Mesendoderm (in vitro differentiated cells): ENCODE results near the gene GPHN.

Experiments used
- DNase-seq: peaks from one replicate; pipeline ENCODE4 v3.0.0; 2013
- H2AK5ac ChIP-seq: 2 replicates; pipeline ENCODE4 v1.6.1; 2013; ENCODE audit warnings: low read length, inconsistent platforms
- H2BK120ac ChIP-seq: 2 replicates; pipeline ENCODE4 v1.6.1; 2013; ENCODE audit warnings: low read depth, mild to moderate bottlenecking, low read length, moderate library complexity, mixed read lengths
- H2BK15ac ChIP-seq: replicated peaks from 2 replicates; pipeline ENCODE4 v1.6.1; 2013; ENCODE audit warnings: low read depth, mild to moderate bottlenecking, moderate library complexity
- H2BK5ac ChIP-seq: 2 replicates; pipeline ENCODE4 v1.6.1; 2013; ENCODE audit warnings: low read length, inconsistent platforms
- H3K18ac ChIP-seq: 2 replicates; pipeline ENCODE4 v1.6.1; 2013; ENCODE audit warnings: mild to moderate bottlenecking, low read length, mixed read lengths
- H3K23ac ChIP-seq: one replicate; pipeline ENCODE4 v1.6.1; 2013; ENCODE audit warnings: low read length
- H3K27ac ChIP-seq: 2 replicates; pipeline ENCODE4 v1.5.1; 2013; ENCODE audit warnings: low read depth, mild to moderate bottlenecking, inconsistent platforms, low read length, moderate library complexity
- H3K27me3 ChIP-seq: 2 replicates; pipeline ENCODE4 v1.6.1; 2013; ENCODE audit warnings: low read length, control low read depth, mild to moderate bottlenecking, inconsistent platforms; ENCODE audit not compliant: insufficient read depth, poor library complexity
- H3K36me3 ChIP-seq: 2 replicates; pipeline ENCODE4 v1.6.1; 2013; ENCODE audit warnings: low read length, inconsistent platforms; ENCODE audit not compliant: control insufficient read depth, insufficient read depth
- H3K4ac ChIP-seq: one replicate; pipeline ENCODE4 v1.6.1; 2013; ENCODE audit warnings: low read depth, mild to moderate bottlenecking, low read length, moderate library complexity
- H3K4me1 ChIP-seq: 2 replicates; pipeline ENCODE4 v1.6.1; 2013; ENCODE audit warnings: low read depth, low read length, inconsistent platforms; ENCODE audit not compliant: control insufficient read depth
- H3K4me2 ChIP-seq: 2 replicates; pipeline ENCODE4 v1.6.1; 2013; ENCODE audit warnings: low read length
- H3K4me3 ChIP-seq: 2 replicates; pipeline ENCODE4 v1.5.1; 2013; ENCODE audit warnings: mild to moderate bottlenecking, low read length
- H3K56ac ChIP-seq: one replicate; pipeline ENCODE4 v1.6.1; 2013; ENCODE audit warnings: low read length
- H3K79me1 ChIP-seq: 2 replicates; pipeline ENCODE4 v1.6.1; 2013; ENCODE audit warnings: low read length, inconsistent platforms
- H3K79me2 ChIP-seq: 2 replicates; pipeline ENCODE4 v1.6.1; 2013; ENCODE audit warnings: mild to moderate bottlenecking, low read length; ENCODE audit not compliant: control insufficient read depth, insufficient read depth
- H3K9ac ChIP-seq: 2 replicates; pipeline ENCODE4 v1.6.1; 2013; ENCODE audit warnings: low read length, inconsistent platforms
- H4K5ac ChIP-seq: one replicate; pipeline ENCODE4 v1.6.1; 2013; ENCODE audit warnings: low read length
- H4K8ac ChIP-seq: one replicate; pipeline ENCODE4 v1.6.1; 2013; ENCODE audit warnings: low read depth, mild to moderate bottlenecking, control low read depth, low read length, moderate library complexity
- WGBS: extraction: QIAGEN DNeasy Blood & Tissue Kit; methylation state at CpG from one replicate; pipeline ENCODE4 v1.1.7; 2013; ENCODE audit warnings: low lambda C conversion rate, missing lambda C conversion rate; ENCODE audit not compliant: insufficient coverage; ENCODE audit errors: extremely low coverage; 5-methylcytosine and 5-hydroxymethylcytosine counted together

GPHN gene

GRCh38 chr14:66636240-66636639 lies 128.3 kb downstream of the GPHN start:
- H3K18ac ChIP-seq = no peak overlapping the region

GRCh38 chr14:66638689-66639088 lies 130.7 kb downstream of the GPHN start:
- H3K27me3 ChIP-seq = no peaks in the 10 kb centered on the region
- no peak overlapping the region for H3K4ac ChIP-seq
- no peak overlapping the region for H3K4me3 ChIP-seq
- H2BK5ac ChIP-seq = no peak overlapping the region
- no peak overlapping the region for H3K23ac ChIP-seq
- H3K4me1 ChIP-seq = peaks cover 2% of the 10 kb centered on the region
- H3K79me1 ChIP-seq = peaks cover 4% of the 10 kb centered on the region
- H3K27ac ChIP-seq = no peak overlapping the region
- no peak for DNase-seq
- H3K4me2 ChIP-seq = no peak overlapping the region
- no peak overlapping the region for H3K18ac ChIP-seq
- no peak overlapping the region for H3K9ac ChIP-seq
- no peak overlapping the region for H2AK5ac ChIP-seq
- no peak overlapping the region for H4K8ac ChIP-seq
- no peak overlapping the region for H3K56ac ChIP-seq
- no peak overlapping the region for H2BK15ac ChIP-seq
- peaks cover 2% of the 10 kb centered on the region for H3K79me2 ChIP-seq
- no peak overlapping the region for H4K5ac ChIP-seq
- WGBS = no CpG with 5 or more reads among the region's 2 CpGs
- no peak overlapping the region for H2BK120ac ChIP-seq
- H3K36me3 ChIP-seq = no peaks in the 10 kb centered on the region

More at GRCh38 chr14:66636240-66636639, 128.3 kb downstream of the GPHN start:
- Histone ChIP-seq H3K27ac (no peak overlapping the region), H3K36me3 (no peaks in the 10 kb centered on the region), H2AK5ac (no peak overlapping the region), H2BK5ac (no peak overlapping the region), H3K4ac (no peak overlapping the region), H2BK15ac (no peak overlapping the region), H4K8ac (no peak overlapping the region), H3K56ac (no peak overlapping the region), H3K79me1 (peaks cover 4% of the 10 kb centered on the region), H3K27me3 (no peaks in the 10 kb centered on the region), H3K4me1 (peaks cover 2% of the 10 kb centered on the region), H3K9ac (no peak overlapping the region), H3K23ac (no peak overlapping the region), H2BK120ac (no peak overlapping the region), H3K4me2 (no peak overlapping the region), H3K79me2 (peaks cover 2% of the 10 kb centered on the region), H3K4me3 (no peak overlapping the region), H4K5ac (no peak overlapping the region)
- DNase-seq = no peak

DNA sequence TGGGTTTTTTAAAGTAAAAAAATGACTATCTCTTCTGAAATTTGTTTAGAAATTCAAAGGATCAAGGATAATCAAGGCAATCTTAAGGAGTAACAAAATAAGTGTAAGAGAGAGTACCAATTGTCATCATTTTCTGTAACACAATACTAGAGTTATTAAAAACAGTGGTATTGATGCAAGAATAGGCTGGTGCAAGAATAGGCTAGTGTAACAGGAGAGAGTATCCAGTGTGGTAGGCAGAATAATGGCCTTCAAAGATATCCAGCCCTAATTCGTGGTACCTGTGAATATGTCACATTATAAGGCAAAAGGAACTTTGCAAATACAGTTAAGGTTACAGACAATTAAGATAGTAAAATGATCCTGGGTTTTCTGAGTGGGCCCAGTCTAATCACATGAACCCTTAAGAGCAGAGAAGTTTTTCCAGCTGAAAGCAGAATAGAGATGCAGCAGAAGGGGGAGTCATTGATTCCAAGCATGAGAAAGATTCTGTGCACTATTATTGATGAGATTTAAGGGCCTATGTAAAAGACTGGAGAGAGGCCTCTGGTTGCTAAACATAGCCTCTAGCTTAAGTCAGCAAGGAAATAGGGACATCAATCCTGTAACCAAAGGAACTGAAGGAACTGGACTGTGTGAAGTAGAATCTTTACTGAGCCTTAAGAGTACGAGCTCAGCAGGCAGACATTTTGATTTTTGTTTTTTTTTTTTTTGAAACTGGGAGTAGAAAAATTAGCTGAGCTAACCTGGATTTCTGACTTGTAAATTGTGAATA lies 134.1 kb downstream of the GPHN start:
- no peak overlapping the region for H3K4me3 ChIP-seq
- no peak overlapping the region for H3K4me2 ChIP-seq
- no peak overlapping the region for H3K23ac ChIP-seq
- no peak overlapping the region for H2BK5ac ChIP-seq
- no peak overlapping the region for H3K27ac ChIP-seq
- H2BK120ac ChIP-seq = no peak overlapping the region
- no peak for DNase-seq
- no peak overlapping the region for H2AK5ac ChIP-seq
- no peaks in the 10 kb centered on the region for H3K4me1 ChIP-seq
- no peak overlapping the region for H3K4ac ChIP-seq
- H3K27me3 ChIP-seq = no peaks in the 10 kb centered on the region
- no peak overlapping the region for H4K5ac ChIP-seq
- H3K79me2 ChIP-seq = no peaks in the 10 kb centered on the region
- no peak overlapping the region for H3K18ac ChIP-seq
- no peak overlapping the region for H3K56ac ChIP-seq
- no peak overlapping the region for H4K8ac ChIP-seq
- no peaks in the 10 kb centered on the region for H3K79me1 ChIP-seq
- H2BK15ac ChIP-seq = no peak overlapping the region
- H3K9ac ChIP-seq = no peak overlapping the region
- no CpG with 5 or more reads among the region's 2 CpGs for WGBS
- no peaks in the 10 kb centered on the region for H3K36me3 ChIP-seq

- Histone ChIP-seq H3K9ac (no peak overlapping the region), H4K5ac (no peak overlapping the region), H4K8ac (no peak overlapping the region), H3K4me2 (no peak overlapping the region), H3K36me3 (no peaks in the 10 kb centered on the region), H2BK120ac (no peak overlapping the region), H2BK5ac (no peak overlapping the region), H3K18ac (no peak overlapping the region), H3K79me1 (no peaks in the 10 kb centered on the region), H3K27ac (no peak overlapping the region), H2AK5ac (no peak overlapping the region), H3K4me1 (no peaks in the 10 kb centered on the region), H3K27me3 (no peaks in the 10 kb centered on the region), H3K23ac (no peak overlapping the region), H2BK15ac (no peak overlapping the region), H3K4me3 (no peak overlapping the region), H3K4ac (no peak overlapping the region), H3K56ac (no peak overlapping the region), H3K79me2 (no peaks in the 10 kb centered on the region)
- no peak for DNase-seq
Observed at GRCh38 chr14:66643344-66643743, 135.4 kb downstream of the GPHN start.

GRCh38 chr14:66645716-66646115 lies 137.8 kb downstream of the GPHN start:
- H3K27ac ChIP-seq = no peak overlapping the region
- H3K18ac ChIP-seq = no peak overlapping the region
- no peak overlapping the region for H3K23ac ChIP-seq
- H3K9ac ChIP-seq = no peak overlapping the region
- no CpG with 5 or more reads among the region's 1 CpG for WGBS
- no peak for DNase-seq
- H3K36me3 ChIP-seq = no peaks in the 10 kb centered on the region
- H3K4me1 ChIP-seq = no peaks in the 10 kb centered on the region
- H2BK5ac ChIP-seq = no peak overlapping the region
- H3K27me3 ChIP-seq = no peaks in the 10 kb centered on the region
- no peak overlapping the region for H3K56ac ChIP-seq
- no peak overlapping the region for H2BK120ac ChIP-seq
- H3K4me3 ChIP-seq = no peak overlapping the region
- H4K8ac ChIP-seq = no peak overlapping the region
- H2AK5ac ChIP-seq = no peak overlapping the region
- no peak overlapping the region for H2BK15ac ChIP-seq
- no peak overlapping the region for H3K4ac ChIP-seq
- H3K4me2 ChIP-seq = no peak overlapping the region
- H4K5ac ChIP-seq = no peak overlapping the region
- H3K79me2 ChIP-seq = no peaks in the 10 kb centered on the region
- H3K79me1 ChIP-seq = no peaks in the 10 kb centered on the region

DNA sequence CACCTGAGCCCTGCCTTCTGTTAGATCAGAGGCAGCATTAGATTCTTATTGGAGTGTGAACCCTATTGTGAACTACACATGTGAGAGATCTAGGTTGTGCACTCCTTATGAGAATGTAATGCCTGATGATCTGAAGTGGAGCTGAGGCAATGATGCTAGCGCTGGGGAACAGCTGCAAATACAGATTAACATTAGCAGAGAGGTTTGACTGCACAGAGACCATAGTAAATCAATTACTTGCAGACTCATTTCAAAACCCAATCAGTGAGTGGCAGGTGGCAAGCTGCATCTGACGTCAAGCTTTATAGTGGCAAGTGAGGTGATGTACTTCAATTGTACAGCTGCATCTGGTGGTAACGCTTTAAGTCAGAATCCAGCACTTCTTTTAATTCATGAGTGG lies 141.6 kb downstream of the GPHN start:
- Histone ChIP-seq H3K4me1 (no peaks in the 10 kb centered on the region), H4K5ac (no peak overlapping the region), H3K36me3 (no peaks in the 10 kb centered on the region), H2BK120ac (no peak overlapping the region), H3K56ac (no peak overlapping the region), H4K8ac (no peak overlapping the region), H3K18ac (no peak overlapping the region), H3K4me3 (no peak overlapping the region), H2BK5ac (no peak overlapping the region), H2AK5ac (no peak overlapping the region), H3K9ac (no peak overlapping the region), H2BK15ac (no peak overlapping the region), H3K79me1 (no peaks in the 10 kb centered on the region), H3K27ac (no peak overlapping the region), H3K27me3 (no peaks in the 10 kb centered on the region), H3K4ac (no peak overlapping the region), H3K23ac (no peak overlapping the region), H3K79me2 (no peaks in the 10 kb centered on the region), H3K4me2 (no peak overlapping the region)
- no peak for DNase-seq
- no CpG with 5 or more reads among the region's 3 CpGs for WGBS
